HG03442 (cell line): ENCODE data around the gene TUBGCP6.

Experiments used
- ATAC-seq: cut with Tn5 transposase; IDR thresholded peaks from one replicate; pipeline ENCODE4 v1.9.1; 2021; ENCODE audit warnings: mild to moderate bottlenecking, moderate library complexity; ENCODE audit not compliant: unreplicated experiment

Gene TUBGCP6

DNA sequence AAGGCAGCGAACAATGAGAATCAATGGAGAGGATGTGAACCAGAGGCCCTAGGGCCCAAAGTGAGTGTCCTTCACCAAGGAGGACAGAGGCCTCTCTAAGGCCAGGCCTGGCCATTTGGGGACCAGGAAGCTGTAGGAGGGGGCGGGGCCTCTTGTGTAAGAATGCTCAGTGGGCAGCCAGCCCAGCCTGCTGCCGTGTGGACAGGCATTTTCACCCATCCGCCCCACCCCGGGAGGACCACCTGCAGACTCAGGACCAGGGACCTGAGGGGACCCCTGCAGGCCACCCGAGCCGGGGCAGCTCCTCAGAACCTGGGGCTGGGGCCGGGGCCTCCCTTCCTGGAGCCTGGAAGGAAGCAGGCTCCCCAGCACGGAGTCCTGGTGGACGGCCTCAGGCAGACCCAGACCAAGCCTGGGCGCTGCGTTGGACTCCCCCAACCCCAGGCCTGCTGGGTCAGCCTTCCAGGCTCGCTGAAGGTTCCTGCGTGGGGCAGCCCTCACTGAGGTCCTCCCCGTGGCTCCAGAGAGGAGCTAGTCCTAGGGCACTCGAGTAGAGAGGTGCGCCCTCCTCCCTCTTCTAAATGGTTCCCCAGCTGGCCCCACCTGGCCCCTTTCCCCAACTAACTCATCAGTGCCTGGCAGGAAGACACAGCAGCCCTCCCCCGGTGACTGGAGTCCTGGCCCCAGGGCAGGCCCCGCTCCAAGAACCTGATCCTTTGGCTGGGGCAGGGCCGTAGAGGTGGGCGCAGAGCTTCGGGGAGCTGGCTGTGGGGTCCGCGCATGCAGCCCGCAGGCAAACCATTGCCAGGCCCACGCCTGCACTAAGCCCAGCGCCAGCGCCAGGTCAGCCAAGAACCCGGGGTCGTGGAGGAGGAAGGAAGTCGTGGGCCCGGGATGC, 60.6 kb downstream of the TUBGCP6 start:
- ATAC-seq: no peak

DNA sequence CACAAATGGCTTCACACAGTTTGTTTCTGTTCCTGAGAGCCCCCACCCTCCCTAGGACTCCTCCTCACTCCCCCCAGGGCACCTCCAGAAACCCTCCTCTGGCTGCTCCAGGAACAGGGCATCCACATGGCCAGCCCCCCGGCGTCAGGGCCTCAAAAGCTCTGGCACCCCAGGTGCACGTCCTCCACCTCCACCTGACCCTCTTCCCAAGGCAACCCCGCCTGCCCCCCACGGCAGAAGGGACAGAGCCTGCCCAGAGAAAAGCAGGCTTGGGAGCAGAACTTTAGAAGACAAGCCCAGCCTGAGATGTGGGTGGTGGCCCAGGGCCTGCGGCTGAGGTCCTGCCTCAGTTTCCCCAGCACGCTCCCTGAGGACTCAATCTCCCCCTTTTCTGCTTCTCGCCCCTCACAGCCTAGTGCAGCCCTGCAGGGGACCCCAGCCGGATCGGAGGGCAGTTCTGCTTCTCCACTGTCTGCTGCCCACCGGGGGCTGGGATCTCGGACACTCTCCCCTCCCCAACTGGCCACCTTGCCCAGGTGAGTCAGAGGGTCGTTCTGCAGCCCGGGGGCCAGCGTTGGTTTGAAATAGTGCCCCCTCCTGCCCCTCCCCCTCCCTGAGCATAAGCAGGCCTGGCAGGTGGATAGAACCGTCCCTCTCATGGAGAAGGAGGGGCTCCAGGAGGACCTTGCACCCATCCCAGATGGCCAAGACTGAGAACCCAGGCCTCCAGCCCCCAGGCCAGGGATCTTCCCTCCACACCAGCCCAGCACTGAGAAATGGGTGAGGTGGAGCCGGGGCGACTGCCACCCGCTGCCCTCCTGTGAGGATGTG, 61.5 kb downstream of the TUBGCP6 start:
- ATAC-seq: no peak

DNA sequence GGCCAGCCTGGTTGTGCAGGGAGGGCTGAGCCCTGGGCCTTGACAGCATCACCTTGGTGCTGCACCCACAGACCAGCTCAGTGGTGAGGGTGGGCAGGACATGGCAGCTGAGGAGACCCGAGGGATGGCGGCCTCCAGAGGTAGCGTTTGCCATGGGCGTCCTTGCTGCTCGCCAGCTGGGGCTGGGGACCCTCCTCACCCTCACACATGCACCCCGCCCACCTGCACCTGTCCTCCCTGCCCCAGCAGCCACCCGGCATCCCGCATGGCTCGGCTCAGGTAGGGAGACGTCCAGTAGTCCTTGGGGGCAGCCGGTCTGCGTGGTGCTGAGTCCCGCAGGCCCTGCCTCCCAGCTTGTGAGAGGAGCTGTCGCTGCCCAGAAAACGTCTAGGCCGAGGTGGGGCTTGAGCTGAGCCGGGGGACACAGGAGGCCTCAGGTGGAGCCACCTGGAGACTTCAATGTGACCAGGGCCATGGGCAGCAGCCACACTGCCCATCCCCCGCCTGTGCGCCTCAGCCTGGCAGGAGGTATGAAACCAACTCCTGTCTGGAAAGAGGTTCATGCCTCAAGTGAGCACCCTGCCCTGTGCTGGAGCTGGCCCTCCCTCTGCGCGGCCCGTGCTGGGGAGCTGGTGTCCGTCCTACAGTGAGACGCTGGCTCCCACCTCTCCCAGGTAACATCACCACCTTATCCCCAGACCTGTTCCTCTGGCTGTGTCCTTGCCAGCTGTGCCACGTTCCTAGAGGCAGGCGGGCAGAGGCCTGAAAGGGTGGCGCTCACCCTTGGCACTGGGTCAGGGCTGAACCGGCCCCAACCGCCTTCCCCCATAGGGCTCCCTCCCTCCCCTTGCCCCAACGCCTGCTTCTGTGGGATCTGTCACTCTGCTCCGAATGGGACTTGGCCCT, 62.4 kb downstream of the TUBGCP6 start:
- no peak for ATAC-seq

DNA sequence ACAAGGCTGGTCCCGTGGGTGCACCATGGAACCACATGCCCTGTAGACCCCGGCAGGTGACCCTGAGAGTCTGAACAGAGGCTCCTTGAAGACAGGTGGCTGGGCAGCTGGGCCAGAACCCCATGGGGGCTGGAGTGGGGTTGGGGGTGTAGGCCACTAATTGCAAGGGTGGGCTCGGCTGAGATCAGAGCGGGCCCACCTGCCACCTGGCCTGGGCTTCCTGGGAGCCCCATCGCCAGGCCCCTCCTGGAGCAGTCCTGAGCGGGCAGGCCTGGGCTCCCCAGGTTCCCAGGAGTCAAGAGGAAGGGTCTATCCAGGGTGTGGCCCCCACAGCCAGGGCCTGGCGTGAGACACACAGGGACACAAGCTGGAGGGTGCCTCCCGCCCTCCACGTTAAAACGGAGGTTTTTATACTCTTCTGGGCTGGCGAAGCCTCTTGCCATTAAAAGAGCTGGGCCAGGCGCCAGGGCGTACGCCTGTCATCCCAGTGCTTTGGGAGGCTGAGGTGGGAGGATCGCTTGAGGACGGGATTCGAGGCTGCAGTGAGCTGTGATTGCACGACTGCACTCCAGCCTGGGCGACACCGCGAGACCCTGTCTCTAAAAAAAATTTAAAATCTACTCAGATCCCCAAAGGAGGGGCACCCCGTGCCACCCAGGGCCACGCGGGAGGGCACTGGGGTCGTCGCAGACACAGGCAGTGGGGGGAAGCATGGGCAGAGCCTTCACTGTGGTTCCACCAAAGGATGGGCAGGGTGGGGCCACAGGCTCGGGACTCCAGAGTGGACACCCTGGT, 63.9 kb downstream of the TUBGCP6 start:
- no peak for ATAC-seq

DNA sequence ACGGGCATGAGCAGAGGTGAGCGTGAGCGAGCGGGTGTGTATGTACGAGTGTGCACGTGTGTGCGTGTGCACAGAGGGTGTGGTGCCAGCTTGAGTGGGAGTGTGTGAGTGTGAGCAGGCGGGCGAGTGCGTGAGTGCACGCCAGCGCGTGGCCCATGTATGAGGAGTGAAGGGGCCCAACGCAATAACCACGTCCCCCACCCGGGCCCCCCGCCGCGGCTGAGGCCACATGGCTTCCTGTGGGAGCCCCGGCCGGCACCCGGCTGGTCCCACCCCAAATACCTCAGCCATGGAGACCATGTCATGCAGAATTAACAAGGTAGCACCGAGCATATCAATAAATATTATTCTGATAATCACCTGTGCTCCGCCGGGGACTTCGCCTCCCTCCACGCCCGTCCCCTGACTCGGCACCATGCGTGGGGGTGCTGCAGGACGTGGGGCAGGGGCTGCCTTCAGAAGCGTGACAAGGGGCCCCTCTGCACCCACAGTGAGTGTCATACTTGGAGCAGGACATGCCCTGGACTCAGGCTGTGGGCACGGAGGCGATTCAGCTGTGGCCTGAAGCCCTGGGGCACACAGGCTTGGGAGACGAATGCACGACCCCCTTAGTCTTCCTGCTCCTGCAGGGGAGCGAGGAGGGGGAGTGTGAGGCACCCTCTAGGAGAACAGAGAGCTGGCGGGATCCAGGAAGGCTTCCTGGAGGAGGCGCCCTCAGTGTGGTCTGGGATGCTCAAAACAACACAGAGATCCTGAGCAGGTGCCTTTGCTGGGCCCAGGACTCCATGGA, 64.7 kb downstream of the TUBGCP6 start:
- ATAC-seq: no peak

DNA sequence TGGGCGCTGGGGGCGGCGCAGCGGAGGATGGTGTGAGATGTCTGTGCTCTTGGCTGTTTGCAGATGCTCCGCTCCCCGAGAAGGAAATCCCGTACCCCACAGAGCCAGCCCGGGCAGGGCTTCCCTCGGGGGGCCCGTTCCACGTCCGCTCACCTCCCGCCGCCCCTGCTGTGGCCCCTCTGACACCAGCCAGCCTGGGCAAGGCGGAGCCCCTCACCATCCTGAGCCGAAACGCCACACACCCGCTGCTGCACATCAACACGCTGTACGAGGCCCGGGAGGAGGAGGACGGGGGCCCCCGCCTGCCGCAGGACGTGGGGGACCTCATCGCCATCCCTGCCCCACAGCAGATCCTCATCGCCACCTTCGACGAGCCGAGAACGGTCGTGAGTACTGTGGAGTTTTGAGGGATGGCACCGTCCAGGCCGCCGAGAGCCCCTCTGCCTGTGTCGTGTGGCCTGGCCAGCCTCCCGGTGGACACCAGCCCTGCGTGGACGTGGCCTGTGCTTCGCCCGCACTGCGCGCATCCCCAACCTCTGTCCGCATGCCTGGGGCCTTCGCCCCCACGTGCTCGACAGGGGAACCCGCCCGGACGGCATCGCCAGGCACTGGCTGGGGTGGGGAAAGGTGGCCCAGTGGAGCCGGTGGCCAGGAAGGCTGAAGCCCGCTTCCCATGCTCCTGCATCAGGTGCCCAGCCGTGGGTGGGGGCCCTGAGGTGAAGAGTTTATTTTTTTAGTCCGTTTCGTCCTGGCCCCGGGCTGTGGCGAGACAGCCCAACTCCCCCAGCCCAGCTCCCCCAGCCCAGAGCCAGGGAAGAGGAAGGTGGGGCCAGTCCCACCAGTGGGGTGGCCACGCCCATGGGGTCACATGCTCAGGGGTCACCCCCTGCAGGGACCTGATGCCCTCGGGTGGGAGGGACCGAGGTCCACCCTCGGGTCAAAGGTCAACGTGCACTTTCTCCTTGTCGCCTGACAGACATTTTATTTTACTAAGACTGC, 65.7 kb downstream of the TUBGCP6 start:
- ATAC-seq: no peak

DNA sequence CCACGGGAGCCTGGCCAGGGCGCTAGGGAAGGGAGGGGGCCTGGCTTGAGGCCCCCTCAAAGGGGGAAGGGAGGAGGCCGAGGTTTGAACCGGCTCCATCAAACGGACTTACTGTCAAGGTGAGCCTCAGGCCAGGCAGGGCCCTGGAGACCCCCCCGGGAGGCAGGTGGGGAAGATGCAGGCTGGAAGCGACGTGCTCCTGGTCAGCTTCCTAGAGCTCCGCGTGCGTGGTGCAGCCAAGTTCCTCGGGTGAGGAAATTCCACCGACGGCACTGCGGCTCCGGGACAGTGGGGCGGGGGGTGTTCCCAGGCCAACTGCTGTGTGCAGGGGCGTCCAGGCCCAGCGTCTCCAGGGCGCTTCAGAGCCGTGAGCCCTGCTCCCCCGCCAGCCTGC, 66.4 kb downstream of the TUBGCP6 start:
- no peak for ATAC-seq

DNA sequence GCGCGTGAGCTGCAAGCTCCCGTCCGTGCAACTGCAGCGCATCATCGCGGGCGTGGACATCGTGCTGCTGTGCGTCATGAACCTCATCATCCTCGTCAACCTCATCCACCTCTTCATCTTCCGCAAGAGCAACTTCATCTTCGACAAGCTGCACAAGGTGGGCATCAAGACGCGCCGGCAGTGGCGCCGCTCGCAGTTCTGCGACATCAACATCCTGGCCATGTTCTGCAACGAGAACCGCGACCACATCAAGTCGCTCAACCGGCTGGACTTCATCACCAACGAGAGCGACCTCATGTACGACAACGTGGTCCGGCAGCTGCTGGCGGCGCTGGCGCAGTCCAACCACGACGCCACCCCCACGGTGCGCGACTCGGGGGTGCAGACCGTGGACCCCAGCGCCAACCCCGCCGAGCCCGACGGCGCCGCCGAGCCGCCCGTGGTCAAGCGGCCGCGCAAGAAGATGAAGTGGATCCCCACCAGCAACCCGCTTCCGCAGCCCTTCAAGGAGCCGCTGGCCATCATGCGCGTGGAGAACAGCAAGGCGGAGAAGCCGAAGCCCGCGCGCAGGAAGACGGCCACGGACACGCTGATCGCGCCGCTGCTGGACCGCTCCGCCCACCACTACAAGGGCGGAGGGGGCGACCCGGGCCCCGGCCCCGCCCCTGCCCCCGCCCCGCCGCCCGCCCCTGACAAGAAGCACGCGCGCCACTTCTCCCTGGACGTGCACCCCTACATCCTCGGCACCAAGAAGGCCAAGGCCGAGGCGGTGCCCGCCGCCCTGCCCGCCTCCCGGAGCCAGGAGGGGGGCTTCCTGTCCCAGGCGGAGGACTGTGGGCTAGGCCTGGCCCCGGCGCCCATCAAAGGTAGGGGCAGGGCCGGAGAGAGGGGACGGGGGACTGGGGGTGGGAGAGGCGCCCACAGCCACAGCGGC, 67.0 kb downstream of the TUBGCP6 start:
- no peak for ATAC-seq

DNA sequence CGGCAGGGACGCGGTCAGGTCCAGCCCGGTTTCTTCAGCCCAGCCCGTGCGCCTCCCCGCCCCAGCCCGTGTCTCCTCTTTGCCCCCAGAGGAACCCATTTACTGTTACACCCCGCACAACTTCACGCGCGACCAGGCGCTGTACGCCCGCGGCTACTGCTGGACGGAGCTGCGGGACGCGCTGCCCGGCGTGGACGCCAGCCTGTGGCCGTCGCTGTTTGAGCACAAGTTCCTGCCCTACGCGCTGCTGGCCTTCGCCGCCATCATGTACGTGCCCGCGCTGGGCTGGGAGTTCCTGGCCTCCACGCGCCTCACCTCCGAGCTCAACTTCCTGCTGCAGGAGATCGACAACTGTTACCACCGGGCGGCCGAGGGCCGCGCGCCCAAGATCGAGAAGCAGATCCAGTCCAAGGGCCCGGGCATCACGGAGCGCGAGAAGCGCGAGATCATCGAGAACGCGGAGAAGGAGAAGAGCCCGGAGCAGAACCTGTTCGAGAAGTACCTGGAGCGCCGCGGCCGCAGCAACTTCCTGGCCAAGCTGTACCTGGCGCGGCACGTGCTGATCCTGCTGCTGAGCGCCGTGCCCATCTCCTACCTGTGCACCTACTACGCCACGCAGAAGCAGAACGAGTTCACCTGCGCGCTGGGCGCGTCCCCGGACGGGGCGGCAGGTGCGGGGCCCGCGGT, 67.8 kb downstream of the TUBGCP6 start:
- ATAC-seq: no peak

DNA sequence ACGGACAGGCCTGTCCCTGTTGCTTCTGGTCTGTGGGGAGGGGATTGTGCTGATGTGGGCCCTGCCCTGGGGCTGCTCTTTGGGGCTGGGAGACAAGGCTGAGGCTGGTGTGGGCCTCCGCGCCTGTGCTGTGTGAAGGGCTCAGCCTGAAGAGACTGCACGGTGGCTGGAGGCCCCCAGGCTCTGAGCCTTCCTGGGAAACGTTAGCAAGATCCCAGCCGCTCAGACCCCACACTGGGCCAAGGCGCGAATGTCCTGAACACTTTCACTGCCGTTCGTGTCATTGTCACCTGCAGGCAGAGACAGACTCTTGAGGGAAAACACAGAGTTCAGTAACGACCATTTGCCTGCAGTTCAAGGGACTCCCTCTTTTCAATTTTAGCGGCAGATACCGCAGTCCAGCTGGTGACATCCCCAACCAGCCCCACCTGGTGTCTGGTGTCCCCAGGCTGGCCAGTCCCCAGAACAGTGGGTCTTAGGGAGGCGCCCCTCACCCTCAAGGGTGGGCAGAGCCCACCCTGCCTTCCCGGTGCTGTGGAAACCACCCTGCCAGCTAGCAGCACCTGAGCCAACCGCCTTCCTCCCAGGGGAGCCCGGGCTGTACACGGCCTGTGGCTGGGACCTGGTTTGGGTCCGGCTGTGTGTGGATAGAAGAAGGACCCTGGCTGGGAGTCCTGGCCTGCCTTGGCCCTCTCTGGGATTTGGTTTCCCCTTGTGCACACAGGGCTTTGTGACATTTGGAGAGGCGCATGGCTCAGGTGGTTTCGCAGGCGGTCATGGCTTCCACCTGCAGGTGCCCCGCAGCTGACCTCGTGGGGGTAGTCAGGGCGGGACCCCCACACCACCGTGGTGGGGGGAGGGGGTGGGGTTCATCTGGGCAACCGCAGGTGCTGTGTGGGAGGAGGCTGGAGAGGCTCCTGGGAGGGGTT, 68.6 kb downstream of the TUBGCP6 start:
- ATAC-seq: no peak

DNA sequence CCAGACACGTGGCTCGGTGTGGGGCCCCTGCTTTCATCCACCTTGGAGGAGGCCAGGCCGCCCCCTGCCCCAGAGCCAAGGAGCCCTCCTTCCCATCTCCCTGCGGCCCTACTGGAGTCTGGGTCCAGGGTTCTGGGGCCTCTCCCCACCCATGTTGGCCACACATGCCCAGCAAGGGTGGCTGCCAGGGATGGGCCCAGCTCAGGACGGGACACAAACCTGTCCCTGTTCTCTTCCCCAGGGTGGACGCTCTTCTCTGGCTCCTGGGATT, 69.7 kb downstream of the TUBGCP6 start:
- no peak for ATAC-seq

DNA sequence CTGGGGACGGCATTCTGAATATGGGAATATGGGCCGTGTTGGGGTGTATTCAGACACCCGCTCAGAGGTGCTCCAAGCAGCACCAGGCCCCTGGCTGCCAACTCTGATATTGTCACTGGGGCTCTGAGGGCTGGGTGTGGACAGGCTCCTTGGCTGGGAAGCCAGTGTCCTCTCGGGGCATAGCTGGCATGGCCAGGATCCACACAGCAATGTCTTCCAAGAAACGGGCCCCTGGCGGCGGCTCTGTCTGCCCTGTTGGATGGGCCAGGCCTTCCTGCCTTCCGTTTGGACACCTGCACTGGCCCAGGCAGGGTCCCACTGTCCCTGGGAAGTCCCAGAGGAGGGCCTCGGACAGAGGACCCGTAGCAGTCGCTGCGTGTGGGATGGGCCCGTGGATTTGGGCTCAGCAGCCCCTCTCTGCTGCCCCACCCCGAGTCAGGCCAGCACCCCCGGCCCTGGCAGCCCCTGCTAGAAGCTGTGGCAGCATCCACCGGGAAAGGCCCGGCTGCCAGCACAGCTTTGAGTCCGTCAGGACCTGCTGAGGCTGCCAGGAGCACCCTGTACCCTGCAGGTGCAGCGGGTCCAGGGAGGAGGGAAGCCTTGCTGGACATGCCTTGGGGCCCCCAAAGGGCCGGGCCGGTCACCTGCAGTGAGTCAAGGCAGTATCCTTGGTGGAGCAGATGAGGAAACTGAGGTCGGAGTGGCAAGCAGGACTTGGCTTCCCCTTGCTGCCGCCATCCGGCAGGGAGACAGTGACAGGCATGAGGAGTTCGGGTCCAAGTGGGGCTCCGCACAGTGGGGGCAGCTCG, 70.2 kb downstream of the TUBGCP6 start:
- no peak for ATAC-seq

DNA sequence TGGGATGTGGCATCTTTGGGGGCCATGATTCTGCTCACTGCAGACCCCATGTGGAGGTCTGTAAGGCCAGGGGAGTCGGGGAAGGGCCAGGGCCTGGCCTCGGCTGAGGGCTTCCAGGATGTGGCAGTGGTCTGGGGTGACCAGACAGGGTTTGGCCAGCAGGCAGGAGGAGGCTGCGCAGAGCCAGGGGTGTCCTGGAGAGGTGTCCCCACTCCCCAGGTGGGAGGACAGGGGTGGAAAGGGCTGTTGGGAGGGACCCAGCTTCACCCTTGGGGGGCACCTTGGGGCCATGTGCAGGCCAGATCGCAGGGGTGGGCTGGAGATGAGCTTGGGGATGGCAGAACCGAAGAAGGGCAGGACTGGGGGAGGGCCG, 70.9 kb downstream of the TUBGCP6 start:
- no peak for ATAC-seq

DNA sequence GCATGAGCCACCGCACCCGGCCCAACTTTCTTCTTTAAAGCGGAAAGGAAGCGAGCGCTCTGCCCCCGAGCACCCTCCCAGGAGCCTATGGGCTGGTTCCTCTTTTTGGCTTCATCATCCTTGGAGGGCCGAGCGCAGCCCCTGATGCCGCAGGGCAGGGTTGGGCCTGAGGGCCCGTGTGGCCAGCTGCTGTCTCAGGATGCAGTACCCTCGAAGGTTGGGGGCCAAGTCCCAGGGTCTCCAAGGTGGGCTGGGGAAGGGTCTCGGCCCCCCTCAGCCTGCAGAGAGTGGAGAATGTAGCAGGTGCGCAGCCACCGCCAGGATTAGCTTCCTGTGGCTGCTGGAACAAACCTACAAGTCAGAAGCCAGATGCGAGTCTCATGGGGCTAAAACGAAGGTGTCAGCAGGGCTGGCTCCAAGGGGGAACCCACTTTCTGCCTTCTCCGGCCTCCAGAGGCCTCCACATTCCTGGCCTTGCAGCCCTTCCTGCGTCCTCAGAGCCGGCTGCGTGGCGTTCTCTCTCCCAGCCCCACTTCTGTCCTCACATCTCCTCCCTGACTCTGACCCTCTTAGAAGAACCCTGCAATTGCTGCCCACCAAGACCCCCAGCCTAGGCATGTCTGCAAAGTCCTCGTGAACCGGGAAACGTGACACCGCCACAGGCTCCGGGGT, 71.4 kb downstream of the TUBGCP6 start:
- ATAC-seq: no peak
